HG03439 (cell line): ENCODE data around the gene BCL2L2.
A peak's percentile ranks its signal among the peaks of the same experiment; 100 is the strongest.

Experiments used
- ATAC-seq: cut with Tn5 transposase; IDR thresholded peaks from one replicate; pipeline ENCODE4 v1.9.1; 2021; ENCODE audit warnings: mild to moderate bottlenecking, moderate library complexity; ENCODE audit not compliant: unreplicated experiment

BCL2L2 gene

GRCh38 chr14:23299211-23299957, 7.2 kb upstream of the BCL2L2 start:
- ATAC-seq = no peak

- ATAC-seq = no peak
Observed at GRCh38 chr14:23299986-23300686, 6.5 kb upstream of the BCL2L2 start.

GRCh38 chr14:23300687-23301223, 5.9 kb upstream of the BCL2L2 start:
- ATAC-seq = no peak

- ATAC-seq = peak; percentile 79
Observed at GRCh38 chr14:23301288-23301968, 5.2 kb upstream of the BCL2L2 start.

- ATAC-seq = peak; percentile 12
Observed at GRCh38 chr14:23301969-23302289, 4.7 kb upstream of the BCL2L2 start.

GRCh38 chr14:23302290-23303225, 4.1 kb upstream of the BCL2L2 start, which contains the start of gene PPP1R3E:
PPP1R3E (minus strand) TSS chr14:23302859; CDS start chr14:23302576, 283 bp downstream.
- peak; percentile 35 for ATAC-seq

DNA sequence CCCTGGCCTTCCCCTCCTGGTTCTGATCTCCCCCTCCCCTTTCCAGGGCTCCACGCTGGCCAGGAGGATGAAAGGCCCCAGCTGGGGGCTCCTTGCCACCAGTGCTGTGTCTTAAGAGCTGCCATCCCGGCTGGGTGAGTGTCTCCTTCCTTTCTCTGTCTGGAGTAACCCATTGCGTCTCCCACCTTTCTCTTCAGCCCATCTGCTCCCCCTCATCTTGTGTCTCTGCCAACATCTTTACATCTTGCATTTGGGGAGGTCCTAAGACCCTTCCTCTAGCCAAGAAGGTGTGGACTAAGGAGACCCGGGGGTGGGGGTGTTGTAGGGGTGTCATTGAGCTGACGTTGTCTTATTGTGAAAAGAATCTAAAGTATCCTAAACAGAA, 505 bp downstream of the BCL2L2 start:
- no peak for ATAC-seq

GRCh38 chr14:23307687-23308644, 1.3 kb downstream of the BCL2L2 start:
- ATAC-seq = no peak

- no peak for ATAC-seq
Observed at GRCh38 chr14:23308721-23309445, 2.2 kb downstream of the BCL2L2 start.

- ATAC-seq = no peak
Observed at GRCh38 chr14:23310546-23310945, 3.9 kb downstream of the BCL2L2 start.

DNA sequence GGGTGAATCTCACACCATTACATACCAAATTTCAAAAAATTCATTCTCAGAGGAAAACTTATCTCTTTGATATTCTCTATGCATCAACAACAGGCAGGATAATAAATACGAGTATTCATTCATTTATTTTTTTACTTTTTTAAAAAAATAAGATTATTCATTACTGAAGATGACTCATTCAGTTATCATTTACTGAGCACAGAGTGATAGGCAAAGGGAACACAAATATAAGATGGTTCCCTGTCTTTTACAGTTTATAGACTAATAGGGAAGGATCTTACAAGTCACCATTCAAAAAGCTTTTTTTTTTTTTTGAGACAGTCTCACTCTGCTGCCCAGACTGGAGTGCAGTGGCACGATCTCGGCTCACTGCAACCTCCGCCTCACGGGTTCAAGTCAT, 9.7 kb downstream of the BCL2L2 start:
- no peak for ATAC-seq

DNA sequence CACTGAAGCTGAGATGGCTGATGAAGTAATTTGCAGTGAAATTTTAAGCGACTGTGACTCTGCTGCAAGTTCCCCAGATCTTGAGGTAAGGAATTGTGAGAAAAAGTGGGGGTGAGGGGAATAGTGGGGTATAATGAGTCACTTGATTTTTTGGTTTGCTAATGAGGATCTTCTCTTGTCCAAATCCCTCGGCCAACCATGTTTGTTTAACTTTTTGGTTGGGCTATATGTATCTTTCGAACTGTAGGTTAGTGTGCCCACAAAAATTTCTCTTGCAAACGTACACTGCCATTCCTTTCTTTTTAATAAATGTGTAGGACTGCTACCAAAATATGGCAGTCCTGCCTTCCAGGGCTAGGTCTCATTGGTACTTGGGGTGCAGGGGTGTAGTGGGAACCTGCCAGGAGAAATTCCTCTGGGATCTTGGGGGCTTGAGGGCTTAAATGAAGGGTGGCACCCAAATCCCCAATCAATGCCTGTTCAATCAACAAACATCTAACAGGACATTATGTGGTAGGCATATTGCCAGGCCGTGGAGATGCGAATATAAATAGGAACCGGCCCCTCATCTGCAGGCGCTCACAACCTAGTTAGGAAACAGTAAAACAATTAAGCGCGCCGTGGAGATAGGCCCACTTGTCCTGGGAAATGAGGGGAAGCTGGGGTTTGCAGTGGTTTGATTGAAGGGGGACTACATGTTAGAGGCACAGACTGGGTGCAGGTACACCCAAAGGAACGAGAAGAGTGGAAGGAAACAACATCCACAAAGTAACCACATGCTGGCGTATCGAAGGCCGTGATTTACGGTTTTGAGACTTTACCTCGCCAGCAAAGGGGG, 13.3 kb downstream of the BCL2L2 start:
- ATAC-seq = no peak

GRCh38 chr14:23320584-23321571, 14.2 kb downstream of the BCL2L2 start, which contains the start of gene PABPN1:
PABPN1 (plus strand) TSS chr14:23321457; CDS start chr14:23321470, 13 bp downstream.
- ATAC-seq = peak; percentile 94

GRCh38 chr14:23321572-23322547, 15.2 kb downstream of the BCL2L2 start:
- ATAC-seq = peak; percentile 14
